NCI-H1048 (cell line): Measurements from ENCODE around the gene KRT9.
"Not testable (repeated sequence)": the region's sequence is repeated elsewhere in the genome, so short reads cannot be mapped to it uniquely, and the experiment has no call there.

Experiments
- DNase-seq: peaks from one replicate; lab custom pipeline; 2025; lab: John Stamatoyannopoulos, UW

KRT9 gene

GRCh38 chr17:41571561-41572434 lies at the start of gene KRT9:
KRT9 (minus strand) TSS chr17:41572059; CDS start chr17:41571992, 67 bp downstream.
- DNase-seq = no peak

GRCh38 chr17:41621435-41621817 lies 49.6 kb upstream of the KRT9 start:
- not testable (repeated sequence) for DNase-seq

- no peak for DNase-seq
Observed at GRCh38 chr17:41620583-41621434, 49.0 kb upstream of the KRT9 start.

GRCh38 chr17:41619927-41620582 lies 48.2 kb upstream of the KRT9 start:
- not testable (repeated sequence) for DNase-seq

GRCh38 chr17:41619036-41619926 lies 47.4 kb upstream of the KRT9 start:
- no peak for DNase-seq

GRCh38 chr17:41618341-41619035 lies 46.6 kb upstream of the KRT9 start:
- DNase-seq = no peak

- DNase-seq = no peak
Observed at GRCh38 chr17:41617698-41618097, 45.8 kb upstream of the KRT9 start.

GRCh38 chr17:41617136-41617535 lies 45.3 kb upstream of the KRT9 start:
- DNase-seq = no peak

GRCh38 chr17:41616486-41616885 lies 44.6 kb upstream of the KRT9 start:
- not testable (repeated sequence) for DNase-seq

- no peak for DNase-seq
Observed at GRCh38 chr17:41615454-41615853, 43.6 kb upstream of the KRT9 start.

- not testable (repeated sequence) for DNase-seq
Observed at GRCh38 chr17:41614767-41615166, 42.9 kb upstream of the KRT9 start.

GRCh38 chr17:41614098-41614497 lies 42.2 kb upstream of the KRT9 start:
- DNase-seq = no peak

GRCh38 chr17:41613277-41614082 lies 41.6 kb upstream of the KRT9 start:
- no peak for DNase-seq

- not testable (repeated sequence) for DNase-seq
Observed at GRCh38 chr17:41612376-41613160, 40.7 kb upstream of the KRT9 start, which contains the start of gene KRT16. KRT16 (minus strand) TSS chr17:41612767; CDS start chr17:41612688, 79 bp downstream.

- DNase-seq = no peak
Observed at GRCh38 chr17:41610965-41611640, 39.2 kb upstream of the KRT9 start.

GRCh38 chr17:41610061-41610517 lies 38.2 kb upstream of the KRT9 start:
- not testable (repeated sequence) for DNase-seq

- DNase-seq = not testable (repeated sequence)
Observed at GRCh38 chr17:41606930-41607329, 35.1 kb upstream of the KRT9 start.

- DNase-seq = no peak
Observed at GRCh38 chr17:41602524-41602923, 30.7 kb upstream of the KRT9 start.
